Keratinocyte (primary cell): ENCODE measurements around the gene TRPC4.

Source experiments
- EZH2 ChIP-seq: IDR thresholded peaks from one replicate; pipeline ENCODE4 v1.6.1; 2012; ENCODE audit warnings: inconsistent platforms, mild to moderate bottlenecking, low read length, moderate library complexity
- TF ChIP-seq, protein P1 (sequence below), 3 experiments: IDR thresholded peaks in 1 of 3; conservative IDR thresholded peaks in 1 of 3; optimal IDR thresholded peaks in 1 of 3; 2 replicates in 2 of 3; 3 replicates in 1 of 3; pipeline versions ENCODE3 to v1.5.1; 2011; ENCODE audit warnings: low read length in 3 of 3, mild to moderate bottlenecking in 3 of 3, moderate library complexity in 2 of 3, control low read depth in 1 of 3, inconsistent platforms in 1 of 3; ENCODE audit not compliant: insufficient read depth in 2 of 3; ENCODE audit errors: extremely low read depth in 1 of 3

DNA sequence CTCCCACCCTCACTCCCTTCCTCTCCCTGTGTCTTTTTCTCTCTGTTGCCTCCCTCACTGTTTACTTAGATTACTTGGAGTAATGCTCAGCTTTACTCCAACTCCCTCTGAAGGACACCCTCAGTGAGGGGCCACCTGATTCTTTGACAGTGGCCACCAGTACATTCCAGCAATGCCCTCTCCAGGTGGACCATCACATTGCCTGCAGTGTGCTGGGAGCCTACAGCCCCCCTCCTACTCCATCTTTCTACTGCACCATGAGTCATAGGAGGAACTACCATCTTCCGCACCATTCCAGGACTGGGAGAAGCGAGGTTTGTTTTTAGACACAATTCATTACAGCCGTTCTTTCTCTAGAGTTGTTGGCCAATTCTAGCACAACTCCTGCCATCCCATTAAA is 174.4 kb downstream of the TRPC4 start:
- TF ChIP-seq, protein P1, sequence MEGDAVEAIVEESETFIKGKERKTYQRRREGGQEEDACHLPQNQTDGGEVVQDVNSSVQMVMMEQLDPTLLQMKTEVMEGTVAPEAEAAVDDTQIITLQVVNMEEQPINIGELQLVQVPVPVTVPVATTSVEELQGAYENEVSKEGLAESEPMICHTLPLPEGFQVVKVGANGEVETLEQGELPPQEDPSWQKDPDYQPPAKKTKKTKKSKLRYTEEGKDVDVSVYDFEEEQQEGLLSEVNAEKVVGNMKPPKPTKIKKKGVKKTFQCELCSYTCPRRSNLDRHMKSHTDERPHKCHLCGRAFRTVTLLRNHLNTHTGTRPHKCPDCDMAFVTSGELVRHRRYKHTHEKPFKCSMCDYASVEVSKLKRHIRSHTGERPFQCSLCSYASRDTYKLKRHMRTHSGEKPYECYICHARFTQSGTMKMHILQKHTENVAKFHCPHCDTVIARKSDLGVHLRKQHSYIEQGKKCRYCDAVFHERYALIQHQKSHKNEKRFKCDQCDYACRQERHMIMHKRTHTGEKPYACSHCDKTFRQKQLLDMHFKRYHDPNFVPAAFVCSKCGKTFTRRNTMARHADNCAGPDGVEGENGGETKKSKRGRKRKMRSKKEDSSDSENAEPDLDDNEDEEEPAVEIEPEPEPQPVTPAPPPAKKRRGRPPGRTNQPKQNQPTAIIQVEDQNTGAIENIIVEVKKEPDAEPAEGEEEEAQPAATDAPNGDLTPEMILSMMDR (optimal IDR thresholded peaks at IDR 0.05 in 1 of 3, IDR thresholded peaks at IDR 0.05 in 1 of 3, conservative IDR thresholded peaks at IDR 0.05 in 1 of 3; ENCODE audit: extremely low read depth in 1 of 3, insufficient read depth in 2 of 3, low read length in 3 of 3), result no peak
- TF ChIP-seq EZH2, result no peak
